WI38 (cell line): Measurements from ENCODE around the gene E2F1.
"Not testable (repeated sequence)": the region's sequence is repeated elsewhere in the genome, so short reads cannot be mapped to it uniquely, and the experiment has no call there.

ENCODE experiments used
- H3K4me3 ChIP-seq: 2 replicates; pipeline ENCODE4 v1.5.1; 2011; ENCODE audit warnings: low read depth, mild to moderate bottlenecking, control low read depth, low read length
- TF ChIP-seq, protein P1 (sequence below): IDR thresholded peaks from 2 replicates; pipeline ENCODE4 v1.5.1; 2012; ENCODE audit warnings: low read depth, mild to moderate bottlenecking, control low read depth, low read length

E2F1 gene

GRCh38 chr20:33644313-33645071 is 41.7 kb downstream of the E2F1 start:
- TF ChIP-seq, protein P1, sequence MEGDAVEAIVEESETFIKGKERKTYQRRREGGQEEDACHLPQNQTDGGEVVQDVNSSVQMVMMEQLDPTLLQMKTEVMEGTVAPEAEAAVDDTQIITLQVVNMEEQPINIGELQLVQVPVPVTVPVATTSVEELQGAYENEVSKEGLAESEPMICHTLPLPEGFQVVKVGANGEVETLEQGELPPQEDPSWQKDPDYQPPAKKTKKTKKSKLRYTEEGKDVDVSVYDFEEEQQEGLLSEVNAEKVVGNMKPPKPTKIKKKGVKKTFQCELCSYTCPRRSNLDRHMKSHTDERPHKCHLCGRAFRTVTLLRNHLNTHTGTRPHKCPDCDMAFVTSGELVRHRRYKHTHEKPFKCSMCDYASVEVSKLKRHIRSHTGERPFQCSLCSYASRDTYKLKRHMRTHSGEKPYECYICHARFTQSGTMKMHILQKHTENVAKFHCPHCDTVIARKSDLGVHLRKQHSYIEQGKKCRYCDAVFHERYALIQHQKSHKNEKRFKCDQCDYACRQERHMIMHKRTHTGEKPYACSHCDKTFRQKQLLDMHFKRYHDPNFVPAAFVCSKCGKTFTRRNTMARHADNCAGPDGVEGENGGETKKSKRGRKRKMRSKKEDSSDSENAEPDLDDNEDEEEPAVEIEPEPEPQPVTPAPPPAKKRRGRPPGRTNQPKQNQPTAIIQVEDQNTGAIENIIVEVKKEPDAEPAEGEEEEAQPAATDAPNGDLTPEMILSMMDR, result no peak
- no peak overlapping the region for H3K4me3 ChIP-seq

- TF ChIP-seq, protein P1, result no peak
- no peak overlapping the region for H3K4me3 ChIP-seq
Observed at GRCh38 chr20:33640287-33640686, 45.9 kb downstream of the E2F1 start.

GRCh38 chr20:33636776-33637175 is 49.4 kb downstream of the E2F1 start:
- H3K4me3 ChIP-seq, result no peak overlapping the region
- TF ChIP-seq, protein P1, result no peak

DNA sequence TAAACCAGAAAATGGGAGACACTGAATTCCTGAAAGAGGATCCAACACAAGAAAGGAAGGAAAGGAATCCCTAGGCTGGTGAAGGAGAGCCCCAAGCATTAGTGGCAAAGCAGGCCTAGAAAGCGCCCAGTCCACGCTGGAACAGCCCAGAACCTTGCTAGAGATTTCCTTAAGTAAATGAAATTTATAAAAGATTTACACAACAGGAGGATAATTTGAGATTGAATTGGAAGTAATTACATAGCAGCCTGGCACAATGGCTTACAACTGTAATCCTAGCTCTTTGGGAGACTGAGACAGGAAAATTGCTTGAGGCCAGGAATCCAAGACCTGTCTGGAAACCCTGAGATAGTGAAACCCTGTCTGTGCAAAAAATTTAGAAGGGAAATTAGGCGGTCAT is 50.8 kb downstream of the E2F1 start:
- TF ChIP-seq, protein P1, result no peak

DNA sequence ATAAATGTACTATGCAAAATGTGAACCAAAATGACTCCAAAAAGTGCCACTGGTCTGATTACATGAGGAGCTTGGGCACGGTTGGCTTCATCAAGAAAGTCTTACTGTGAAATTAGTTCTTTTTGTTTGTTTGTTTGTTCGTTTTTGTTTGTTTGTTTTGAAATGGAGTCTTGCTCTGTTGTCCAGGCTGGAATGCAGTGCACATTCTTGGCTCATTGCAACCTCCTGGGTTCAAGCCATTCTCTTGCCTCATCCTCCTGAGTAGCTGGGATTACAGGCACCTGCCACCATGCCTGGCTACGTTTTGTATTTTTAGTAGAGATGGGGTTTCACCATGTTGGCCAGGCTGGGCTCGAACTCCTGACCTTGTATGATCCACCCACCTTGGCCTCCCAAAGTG is 54.3 kb downstream of the E2F1 start:
- not testable (repeated sequence) for H3K4me3 ChIP-seq

More for the DNA sequence above, 50.8 kb downstream of the E2F1 start:
- no peak overlapping the region for H3K4me3 ChIP-seq

DNA sequence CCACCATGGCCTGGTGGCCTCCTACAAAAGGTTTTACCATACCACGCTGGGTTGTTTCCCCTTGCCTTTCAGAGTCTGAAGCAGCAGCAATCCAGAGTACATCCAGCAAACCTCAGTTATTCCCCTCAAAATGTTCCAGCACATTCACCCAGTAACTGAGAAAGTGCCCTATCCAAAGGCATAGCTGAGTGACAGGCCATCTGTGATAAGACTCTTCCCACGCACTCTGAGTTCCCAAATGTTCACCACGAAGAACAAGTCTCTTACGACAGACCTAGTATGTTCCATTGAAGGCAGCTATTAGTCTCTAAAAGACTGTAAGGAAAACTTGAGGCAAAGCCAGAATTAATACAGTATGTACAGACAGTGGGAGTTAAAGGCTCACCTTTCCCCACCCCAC is 55.7 kb downstream of the E2F1 start:
- no peak overlapping the region for H3K4me3 ChIP-seq
- TF ChIP-seq, protein P1, result no peak

GRCh38 chr20:33629979-33630378 is 56.2 kb downstream of the E2F1 start:
- H3K4me3 ChIP-seq, result no peak overlapping the region
- TF ChIP-seq, protein P1, result no peak

- no peak overlapping the region for H3K4me3 ChIP-seq
- TF ChIP-seq, protein P1, result no peak
Observed at GRCh38 chr20:33629533-33629932, 56.7 kb downstream of the E2F1 start.
